H9 (cell line): ENCODE measurements around the gene SH3TC1. TPM values are rescaled to one million over a fixed set of nuclear protein-coding genes. Genes with fewer than 3 reads are reported as not detected.

Source experiments
- DNase-seq: peaks from one replicate; pipeline ENCODE4 v3.0.0-alpha.2; 2017
- H2AFZ ChIP-seq: one replicate; pipeline ENCODE4 v1.6.1; 2013; ENCODE audit warnings: mild to moderate bottlenecking, low read length, control low read depth, moderate library complexity
- H2AK5ac ChIP-seq: 2 replicates; pipeline ENCODE4 v1.6.1; 2013; ENCODE audit warnings: low read length, control low read depth, mixed read lengths; ENCODE audit not compliant: insufficient read length
- H2BK120ac ChIP-seq: one replicate; pipeline ENCODE4 v1.6.1; 2013; ENCODE audit warnings: low read depth, mild to moderate bottlenecking, low read length, control low read depth, inconsistent platforms; ENCODE audit not compliant: poor library complexity, severe bottlenecking
- H2BK12ac ChIP-seq: 2 replicates; pipeline ENCODE4 v1.6.1; 2013; ENCODE audit warnings: low read length, control low read depth, mixed read lengths, low read depth; ENCODE audit not compliant: insufficient read length
- H2BK15ac ChIP-seq: 2 replicates; pipeline ENCODE4 v1.6.1; 2013; ENCODE audit warnings: low read depth, low read length, control low read depth
- H2BK20ac ChIP-seq: one replicate; pipeline ENCODE4 v1.6.1; 2013; ENCODE audit warnings: low read depth, mild to moderate bottlenecking, low read length, control low read depth, inconsistent platforms; ENCODE audit not compliant: poor library complexity, severe bottlenecking
- H2BK5ac ChIP-seq: 2 replicates; pipeline ENCODE4 v1.6.1; 2013; ENCODE audit warnings: low read length, control low read depth, mixed read lengths; ENCODE audit not compliant: insufficient read length
- H3K14ac ChIP-seq: 2 replicates; pipeline ENCODE4 v1.6.1; 2013; ENCODE audit warnings: low read length, control low read depth; ENCODE audit not compliant: insufficient read depth
- H3K18ac ChIP-seq: 2 replicates; pipeline ENCODE4 v1.6.1; 2013; ENCODE audit warnings: low read depth, mild to moderate bottlenecking, mixed read lengths, low read length, control low read depth; ENCODE audit not compliant: insufficient read length
- H3K23ac ChIP-seq: 2 replicates; pipeline ENCODE4 v1.6.1; 2013; ENCODE audit warnings: low read length, control low read depth, mixed read lengths, low read depth; ENCODE audit not compliant: insufficient read length
- H3K23me2 ChIP-seq: 2 replicates; pipeline ENCODE4 v1.6.1; 2013; ENCODE audit warnings: low read depth, mild to moderate bottlenecking, mixed read lengths, low read length, control low read depth; ENCODE audit not compliant: insufficient read length, poor library complexity, severe bottlenecking
- H3K27ac ChIP-seq: 2 replicates; pipeline ENCODE4 v1.5.1; 2013; ENCODE audit warnings: low read length, control low read depth, mixed read lengths, low read depth; ENCODE audit not compliant: insufficient read length
- H3K27me3 ChIP-seq: 2 replicates; pipeline ENCODE4 v1.6.1; 2013; ENCODE audit warnings: low read length, control low read depth, inconsistent platforms; ENCODE audit not compliant: insufficient read depth
- H3K4ac ChIP-seq: 2 replicates; pipeline ENCODE4 v1.6.1; 2013; ENCODE audit warnings: low read depth, mild to moderate bottlenecking, control low read depth, inconsistent platforms, low read length, moderate library complexity
- H3K4me1 ChIP-seq: 2 replicates; pipeline ENCODE4 v1.6.1; 2013; ENCODE audit warnings: low read length, control low read depth, inconsistent platforms; ENCODE audit not compliant: insufficient read depth
- H3K4me2 ChIP-seq: 2 replicates; pipeline ENCODE4 v1.6.1; 2013; ENCODE audit warnings: low read length, control low read depth, mixed read lengths; ENCODE audit not compliant: insufficient read length, insufficient read depth
- H3K56ac ChIP-seq: 2 replicates; pipeline ENCODE4 v1.6.1; 2013; ENCODE audit warnings: low read depth, mild to moderate bottlenecking, mixed read lengths, low read length, control low read depth; ENCODE audit not compliant: insufficient read length
- H3K79me1 ChIP-seq: 2 replicates; pipeline ENCODE4 v1.6.1; 2013; ENCODE audit warnings: low read depth, mild to moderate bottlenecking, moderate library complexity, low read length, control low read depth, inconsistent platforms; ENCODE audit not compliant: insufficient read depth, poor library complexity, severe bottlenecking
- H3K79me2 ChIP-seq: 2 replicates; pipeline ENCODE4 v1.6.1; 2013; ENCODE audit warnings: low read length, control low read depth, inconsistent platforms; ENCODE audit not compliant: insufficient read depth
- H3K9ac ChIP-seq: 2 replicates; pipeline ENCODE4 v1.6.1; 2013; ENCODE audit warnings: low read length, control low read depth, mixed read lengths; ENCODE audit not compliant: insufficient read length; ENCODE audit errors: extremely low read depth
- H3K9me3 ChIP-seq: one replicate; pipeline ENCODE4 v1.6.1; 2013; ENCODE audit warnings: low read depth, low read length, inconsistent platforms; ENCODE audit not compliant: control insufficient read depth
- H3T11ph ChIP-seq: one replicate; pipeline ENCODE4 v1.6.1; 2013; ENCODE audit warnings: mild to moderate bottlenecking, low read length, control low read depth, inconsistent platforms
- H4K20me1 ChIP-seq: one replicate; pipeline ENCODE4 v1.6.1; 2013; ENCODE audit not compliant: control insufficient read depth, insufficient read length, insufficient read depth
- H4K5ac ChIP-seq: 2 replicates; pipeline ENCODE4 v1.6.1; 2013; ENCODE audit warnings: low read depth, mild to moderate bottlenecking, mixed read lengths, low read length, control low read depth; ENCODE audit not compliant: insufficient read length
- H4K8ac ChIP-seq: replicated peaks from 2 replicates; pipeline ENCODE4 v1.6.1; 2013; ENCODE audit warnings: low read length, control low read depth, mixed read lengths, low read depth; ENCODE audit not compliant: insufficient read length
- H4K91ac ChIP-seq: 2 replicates; pipeline ENCODE4 v1.6.1; 2013; ENCODE audit warnings: low read depth, mild to moderate bottlenecking, moderate library complexity, mixed read lengths, low read length, control low read depth; ENCODE audit not compliant: insufficient read length
- H3K27ac Mint-ChIP-seq, 3 experiments: 2 replicates in 2 of 3; 3 replicates in 1 of 3; pipeline ENCODE4 v1.8.0; 2020 to 2021; ENCODE audit warnings: mixed read lengths in 3 of 3, mild to moderate bottlenecking in 1 of 3, moderate library complexity in 1 of 3
- H3K27me3 Mint-ChIP-seq: 2 replicates; pipeline ENCODE4 v1.8.0; 2021; ENCODE audit warnings: low read depth, mild to moderate bottlenecking, moderate library complexity, mixed read lengths
- H3K36me3 Mint-ChIP-seq, 3 experiments: 2 replicates in 2 of 3; 3 replicates in 1 of 3; pipeline ENCODE4 v1.8.0; 2020 to 2021; ENCODE audit warnings: low read depth in 3 of 3, mixed read lengths in 3 of 3; ENCODE audit not compliant: insufficient read depth in 1 of 3
- H3K4me1 Mint-ChIP-seq, 2 experiments: 2 replicates each; pipeline ENCODE4 v1.8.0; 2020; ENCODE audit warnings: mixed read lengths in 2 of 2
- H3K4me3 Mint-ChIP-seq, 2 experiments: 2 replicates in 1 of 2; 3 replicates in 1 of 2; pipeline ENCODE4 v1.8.0; 2020 to 2021; ENCODE audit warnings: mild to moderate bottlenecking in 2 of 2, mixed read lengths in 2 of 2, moderate library complexity in 1 of 2
- H3K9me3 Mint-ChIP-seq, 2 experiments: 2 replicates in 1 of 2; 3 replicates in 1 of 2; pipeline ENCODE4 v1.8.0; 2020; ENCODE audit warnings: mild to moderate bottlenecking in 2 of 2, mixed read lengths in 2 of 2, moderate library complexity in 1 of 2
- CTCF ChIP-seq: fragments of 200-600 bp; sonication (generic); conservative IDR thresholded peaks from 3 replicates; pipeline ENCODE4 v1.8.0; 2021; ENCODE audit warnings: antibody characterized with exemption, mild to moderate bottlenecking
- WGBS: extraction: QIAGEN DNeasy Blood & Tissue Kit; methylation state at CpG from one replicate; pipeline ENCODE4 v1.1.7; 2013; ENCODE audit warnings: missing lambda C conversion rate, low lambda C conversion rate, mixed read lengths; ENCODE audit not compliant: insufficient read length; ENCODE audit errors: extremely low coverage; 5-methylcytosine and 5-hydroxymethylcytosine counted together
- total RNA-seq: library from RNA; stranded (reverse); gene quantifications from 2 replicates; pipeline ENCODE4 v1.2.1, GENCODE V29; 2021

The SH3TC1 gene
- total RNA-seq, 1 experiment from 2014 or later: 0.74 TPM

- H3K4me3 Mint-ChIP-seq: no peak overlapping the region
- Histone ChIP-seq H3T11ph (no peak overlapping the region), H3K23ac (no peak overlapping the region), H2BK15ac (no peak overlapping the region), H3K14ac (no peak overlapping the region), H3K4me2 (no peak overlapping the region), H2AFZ (no peak overlapping the region), H3K79me1 (no peaks in the 10 kb centered on the region), H2AK5ac (no peak overlapping the region), H2BK120ac (no peak overlapping the region), H3K79me2 (no peaks in the 10 kb centered on the region), H2BK5ac (no peak overlapping the region), H3K27me3 (no peaks in the 10 kb centered on the region), H3K56ac (no peak overlapping the region), H3K23me2 (no peaks in the 10 kb centered on the region), H3K27ac (no peak overlapping the region), H3K4me1 (no peaks in the 10 kb centered on the region), H4K5ac (no peak overlapping the region), H2BK20ac (no peak overlapping the region), H2BK12ac (no peak overlapping the region), H4K20me1 (peaks cover 3% of the 10 kb centered on the region), H4K8ac (no peak overlapping the region), H3K18ac (no peak overlapping the region), H3K9me3 (no peaks in the 10 kb centered on the region), H4K91ac (no peak overlapping the region), H3K9ac (no peak overlapping the region), H3K4ac (no peak overlapping the region)
- H3K4me1 Mint-ChIP-seq: no peaks in the 10 kb centered on the region
- H3K27me3 Mint-ChIP-seq: peaks cover 1% of the 10 kb centered on the region
- DNase-seq: no peak
- no peak for TF ChIP-seq CTCF
- no peaks in the 10 kb centered on the region for H3K9me3 Mint-ChIP-seq
- WGBS: no CpG with 5 or more reads among the region's 11 CpGs
- H3K36me3 Mint-ChIP-seq: no peaks in the 10 kb centered on the region; a peak in 1 of 7 replicates
- H3K27ac Mint-ChIP-seq: no peak overlapping the region
These were observed 85.3 kb downstream of the SH3TC1 start for GRCh38 chr4:8284391-8284790.
